ENCODE measurements around the gene MAP4K2.

GRCh38 chr11:64768300-64768694, 34.7 kb downstream of the MAP4K2 start:
- TF ChIP-seq CTCF (conservative IDR thresholded peaks at IDR 0.05) (no peak), ZFX (IDR thresholded peaks at IDR 0.05) (no peak)

Data from C4-2B (cell line).